Kidney capillary endothelial cell (primary cell): Measurements from ENCODE around the gene NPTXR.

Experiments used
- DNase-seq: peaks from one replicate; pipeline ENCODE4 v3.0.0-alpha.2; 2018; ENCODE audit warnings: low spot score

The NPTXR gene

DNA sequence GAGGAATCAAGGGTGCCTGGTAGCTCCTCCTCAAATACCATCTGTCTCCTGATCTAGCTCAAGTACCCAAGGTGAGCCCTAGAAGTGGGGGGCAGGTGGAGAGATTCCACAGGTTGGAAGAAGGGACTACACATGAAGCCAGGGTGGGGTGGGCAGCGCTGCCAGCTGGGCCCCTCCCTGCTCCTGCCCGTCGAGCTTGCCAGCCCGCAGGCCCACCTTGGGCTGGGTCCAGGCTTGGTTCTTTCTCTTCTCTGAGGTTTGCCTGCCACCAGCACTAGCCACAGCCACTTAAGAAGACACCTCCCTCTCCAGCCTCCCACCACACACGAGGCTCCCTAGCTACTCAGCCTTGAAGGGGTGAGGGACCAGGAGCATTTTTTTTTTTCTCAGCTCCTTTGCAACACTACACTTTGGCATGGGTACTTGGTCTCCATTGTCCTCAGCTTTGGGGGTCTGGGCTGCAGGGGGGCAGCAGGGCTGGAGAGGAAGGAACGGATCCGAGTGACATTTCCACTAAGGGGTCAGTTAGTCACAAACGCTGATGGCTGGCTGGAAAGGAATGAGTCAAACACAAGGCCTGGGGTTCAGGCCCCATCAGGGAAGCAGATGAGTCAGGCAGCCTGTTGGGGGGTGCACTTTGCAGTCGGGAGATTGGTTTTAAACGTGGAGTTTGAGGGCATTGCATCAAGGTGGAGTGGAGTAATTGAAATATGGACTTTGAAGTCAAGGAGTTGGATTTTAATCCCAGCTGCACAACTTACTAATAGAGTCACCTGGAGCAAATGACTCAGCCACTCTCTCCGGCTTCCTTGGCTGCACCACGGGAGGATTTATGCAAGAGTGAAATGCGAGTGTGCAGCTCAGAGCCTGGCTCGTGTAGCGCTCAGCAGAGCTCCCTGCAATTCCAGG is 7.4 kb upstream of the NPTXR start:
- no peak for DNase-seq

DNA sequence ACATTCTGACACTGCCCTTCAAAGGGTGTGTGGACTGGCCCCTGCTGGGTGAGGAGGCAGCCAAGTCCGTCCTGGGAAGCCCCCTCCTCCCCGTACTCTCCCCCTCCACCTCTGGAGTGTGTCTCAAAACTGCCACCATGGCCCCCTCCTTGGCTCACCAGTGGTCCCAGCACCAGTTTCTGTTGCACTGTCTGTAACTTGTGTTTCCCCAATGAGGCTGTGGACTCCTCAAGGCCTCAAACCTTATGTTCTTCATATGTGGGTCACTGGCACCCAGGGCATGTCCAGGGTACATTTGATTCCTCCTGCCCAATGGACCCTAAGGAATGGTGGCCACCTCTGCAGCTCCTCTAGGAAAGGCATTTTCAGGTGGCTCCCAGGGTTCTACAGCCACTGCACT is 6.6 kb upstream of the NPTXR start:
- no peak for DNase-seq

DNA sequence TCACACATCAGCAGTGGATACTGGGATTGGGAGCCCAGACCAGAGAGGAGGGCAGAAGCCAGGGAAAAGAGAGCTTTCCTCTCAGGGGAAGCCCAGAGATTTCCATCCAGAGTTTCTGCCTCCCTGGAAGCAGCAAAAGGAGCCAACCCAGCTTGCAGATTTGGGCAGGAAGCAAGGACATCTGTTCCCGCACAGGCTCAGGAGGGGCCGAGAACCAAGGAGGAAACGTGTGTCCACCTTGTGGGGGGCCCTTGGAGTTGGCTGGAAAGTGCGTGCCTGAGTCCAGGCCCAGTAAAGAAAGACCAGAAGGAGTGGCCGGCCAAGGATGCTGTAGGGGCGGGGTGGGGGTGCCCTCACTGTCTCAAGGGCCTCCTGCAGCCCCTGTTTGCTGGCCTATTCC is 6.0 kb upstream of the NPTXR start:
- no peak for DNase-seq

DNA sequence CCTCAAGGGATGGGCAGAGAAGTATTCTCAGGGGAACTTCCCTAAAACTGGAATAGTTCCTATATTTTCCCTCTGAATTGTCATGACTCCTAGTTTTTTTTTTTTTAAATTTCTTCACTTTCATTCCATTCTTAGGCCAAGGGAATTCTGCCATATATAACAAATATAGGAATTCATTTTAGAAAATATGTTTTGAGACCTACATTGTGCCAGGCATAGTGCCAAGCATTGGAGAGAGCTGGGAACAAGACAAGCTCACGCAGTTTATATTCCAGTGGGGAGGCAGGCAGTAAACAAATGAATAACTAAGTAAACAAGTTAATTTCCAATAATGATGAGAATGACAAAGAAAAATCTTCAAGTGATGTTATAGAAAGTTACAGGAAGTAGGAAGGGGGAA is 2.6 kb upstream of the NPTXR start:
- DNase-seq: no peak

DNA sequence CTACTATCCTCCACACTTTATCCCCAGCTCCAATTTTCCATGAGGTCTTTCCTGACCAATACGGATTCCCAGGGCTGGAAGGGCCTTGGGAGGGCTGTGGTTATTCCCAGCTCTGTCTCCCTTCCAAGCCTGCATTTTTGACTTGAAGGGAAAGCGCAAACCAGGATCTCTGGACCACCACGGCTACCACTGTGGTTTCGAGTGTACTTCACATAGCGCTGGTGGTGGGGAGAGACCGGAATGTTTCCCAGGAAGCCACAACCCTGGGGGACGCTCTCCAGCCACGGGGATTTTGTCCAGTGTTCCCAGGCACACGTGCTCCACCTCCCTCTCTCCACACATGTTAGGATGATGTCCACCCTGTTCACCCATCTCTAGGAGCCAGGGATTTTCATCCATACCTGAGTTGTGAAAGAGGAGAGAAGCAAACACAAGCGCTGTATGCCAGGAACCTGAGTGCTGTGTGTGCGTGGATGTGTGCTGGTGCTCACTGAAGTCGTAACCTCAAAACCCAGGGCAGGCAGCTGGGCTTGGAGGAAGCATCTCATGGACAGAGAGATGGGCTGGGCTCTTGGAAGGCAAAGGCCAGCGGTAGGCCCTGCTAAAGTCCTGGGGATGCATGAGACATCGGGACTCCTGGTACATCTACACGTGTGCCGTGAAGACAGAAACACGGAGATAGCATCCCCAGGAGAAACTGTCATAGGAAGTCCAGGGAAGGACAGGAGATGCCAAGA is 1.3 kb upstream of the NPTXR start:
- DNase-seq: no peak

DNA sequence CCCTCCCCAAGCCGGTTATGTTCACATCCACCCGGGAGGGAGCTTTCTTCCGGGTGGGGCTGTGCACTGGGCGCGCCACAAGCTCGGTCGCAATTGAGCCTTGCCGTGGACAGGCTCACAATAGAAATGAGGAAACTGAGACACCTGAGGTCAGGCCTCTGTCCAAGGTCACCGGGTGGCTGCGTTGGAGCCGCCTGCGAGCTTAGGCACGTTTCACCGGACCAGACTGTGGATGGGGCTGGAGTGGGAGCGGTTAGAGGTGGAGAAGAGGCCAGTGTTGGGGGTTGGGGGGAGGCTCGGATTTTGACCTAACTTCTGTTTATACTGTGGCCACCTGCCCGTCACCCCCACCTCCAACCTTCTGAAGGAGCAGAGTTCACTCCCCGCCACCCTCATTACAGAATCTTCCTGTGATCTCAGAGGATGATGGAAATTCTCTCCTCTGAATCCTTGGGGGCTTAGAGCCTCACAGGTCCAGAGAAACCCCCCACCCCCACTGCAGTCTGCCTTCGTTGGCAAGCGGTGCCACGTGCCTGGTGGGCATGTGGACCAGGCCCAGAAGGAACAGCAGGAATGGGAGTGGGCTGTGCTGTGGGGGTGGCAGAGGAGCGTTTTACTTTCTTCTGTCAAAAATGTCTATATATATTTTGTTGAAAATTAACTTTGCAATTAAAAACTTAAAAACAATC is 631 bp upstream of the NPTXR start:
- DNase-seq: no peak

DNA sequence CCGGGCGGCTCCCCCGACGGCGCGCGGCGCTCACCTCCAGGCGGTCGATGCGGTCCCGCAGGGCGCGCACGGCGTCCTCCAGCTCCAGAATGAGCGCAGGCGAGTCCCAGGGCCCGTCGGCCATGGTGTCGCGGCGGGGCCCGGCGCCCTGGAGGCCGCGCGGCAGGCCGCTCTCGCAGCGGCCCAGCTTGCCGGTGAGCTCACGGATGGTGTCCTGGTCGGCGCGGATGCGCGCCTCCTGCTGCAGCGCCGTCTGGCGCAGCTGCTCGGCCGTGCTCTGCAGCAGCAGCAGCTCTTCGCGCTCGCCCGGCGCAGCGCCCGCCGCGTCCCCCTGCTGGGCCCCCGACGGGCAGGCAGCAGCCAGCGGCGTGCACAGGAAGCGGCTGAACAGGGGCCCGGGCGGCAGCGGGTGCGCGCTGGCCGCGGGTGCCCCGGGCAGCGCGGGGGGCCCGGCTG is 599 bp downstream of the NPTXR start:
- peak; percentile 55 for DNase-seq

DNA sequence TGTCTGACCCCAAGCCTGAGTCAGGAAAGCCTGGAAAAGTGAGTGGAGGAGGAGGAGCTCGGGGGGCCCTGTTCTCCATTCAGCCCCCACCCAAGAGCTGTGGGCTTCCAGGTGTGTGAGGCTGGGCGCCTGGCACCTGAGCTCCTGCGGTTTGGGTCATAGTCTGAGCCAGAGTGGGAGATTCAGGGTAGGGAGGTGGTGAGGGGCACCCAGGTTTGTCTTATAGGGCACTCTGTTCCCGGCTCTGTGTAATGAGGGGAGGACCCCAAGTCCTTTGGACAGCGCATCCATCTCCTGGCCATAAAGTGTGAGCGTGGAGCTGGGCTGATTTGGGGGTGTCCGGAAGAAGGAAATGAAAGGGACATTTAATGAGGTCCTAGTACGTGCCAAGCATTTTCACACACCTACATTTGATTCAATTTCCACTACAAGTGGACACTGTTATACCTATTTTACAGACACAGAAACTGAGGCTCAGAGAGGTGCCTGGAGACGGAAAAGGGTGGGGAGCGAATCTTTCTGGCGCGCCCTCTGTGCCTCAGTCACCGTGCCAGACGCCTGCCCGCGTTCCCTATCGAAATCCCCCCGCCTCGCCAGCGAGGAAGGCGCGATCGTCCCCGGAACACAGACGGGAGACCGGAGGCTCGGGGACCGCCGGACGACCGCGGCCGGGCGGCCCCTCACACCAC is 1.2 kb downstream of the NPTXR start:
- no peak for DNase-seq

DNA sequence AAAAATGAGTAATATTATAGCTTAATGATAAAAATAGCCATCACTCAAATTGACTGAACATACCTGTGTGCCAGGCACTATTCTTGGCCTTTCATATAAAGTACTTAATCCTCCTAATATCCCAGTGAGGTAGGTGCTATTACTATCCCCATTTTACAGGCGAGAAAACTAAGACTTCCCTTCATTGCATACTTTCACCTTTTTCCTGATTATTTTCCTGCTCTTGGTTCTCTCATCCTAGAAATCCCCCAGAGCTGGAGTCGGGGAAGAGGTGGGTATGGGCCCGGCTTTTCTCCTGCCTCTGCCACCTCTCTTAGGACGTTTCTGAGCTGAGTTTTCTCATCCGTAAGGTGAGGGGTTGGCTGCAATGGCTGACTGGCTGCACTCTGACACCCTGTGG is 2.2 kb downstream of the NPTXR start:
- no peak for DNase-seq

DNA sequence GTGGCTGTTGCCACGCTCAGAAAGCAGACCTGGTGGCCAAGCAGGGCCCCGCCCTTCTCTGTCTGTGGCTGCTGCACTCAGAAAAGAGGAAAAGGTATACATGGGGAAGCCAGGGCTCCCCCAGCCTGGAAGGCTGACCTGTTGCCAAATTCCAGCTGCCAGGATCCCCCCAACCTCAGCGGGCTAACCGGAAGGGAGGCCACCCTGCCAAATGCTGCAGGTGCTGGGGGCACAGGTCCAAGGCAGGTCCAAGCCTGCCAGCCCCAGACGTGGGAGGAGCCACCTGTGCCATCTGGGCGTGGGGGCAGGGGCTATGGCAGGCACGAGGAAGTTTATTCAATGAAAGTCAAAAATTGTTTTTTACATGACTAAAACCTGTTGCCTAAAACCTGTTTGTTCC is 2.6 kb downstream of the NPTXR start:
- DNase-seq: no peak

DNA sequence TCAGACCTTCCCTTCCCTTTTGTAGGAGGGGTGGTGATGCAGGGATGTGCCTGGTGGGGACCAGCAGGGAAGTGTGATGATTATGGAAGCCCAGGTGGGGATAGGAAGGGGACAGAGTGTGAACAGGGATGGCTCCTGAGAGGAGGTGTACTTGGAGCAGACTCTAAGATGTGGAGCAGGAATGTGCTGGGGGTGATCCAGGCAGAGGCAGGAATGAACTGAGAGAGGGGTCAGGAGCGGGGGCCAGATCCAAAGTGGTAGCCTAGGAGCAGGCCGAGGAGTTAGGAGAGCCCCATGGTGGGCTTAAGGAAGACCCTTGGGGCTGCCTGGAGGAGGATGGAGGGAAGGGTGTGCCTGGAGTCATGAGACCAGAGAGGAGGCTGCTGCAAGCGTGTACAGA is 3.7 kb downstream of the NPTXR start:
- no peak for DNase-seq

DNA sequence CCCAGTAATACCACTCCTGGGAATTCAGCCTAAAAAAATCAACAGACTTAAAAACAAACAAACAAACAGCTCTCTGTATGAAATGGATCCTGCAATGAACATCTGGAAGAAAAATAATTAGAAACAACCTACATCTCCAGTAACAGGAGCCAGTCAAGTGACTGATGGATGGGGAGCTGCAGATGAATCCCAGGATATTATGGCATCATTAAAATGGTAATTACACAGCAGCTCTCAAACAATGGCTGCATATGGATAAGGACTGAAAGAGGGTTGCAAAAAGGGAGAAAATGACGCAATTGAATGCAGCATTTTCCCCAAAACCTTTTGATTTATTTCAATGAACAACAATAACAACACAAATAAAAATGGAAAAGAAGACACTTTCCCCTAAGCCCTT is 4.1 kb downstream of the NPTXR start:
- DNase-seq: no peak

DNA sequence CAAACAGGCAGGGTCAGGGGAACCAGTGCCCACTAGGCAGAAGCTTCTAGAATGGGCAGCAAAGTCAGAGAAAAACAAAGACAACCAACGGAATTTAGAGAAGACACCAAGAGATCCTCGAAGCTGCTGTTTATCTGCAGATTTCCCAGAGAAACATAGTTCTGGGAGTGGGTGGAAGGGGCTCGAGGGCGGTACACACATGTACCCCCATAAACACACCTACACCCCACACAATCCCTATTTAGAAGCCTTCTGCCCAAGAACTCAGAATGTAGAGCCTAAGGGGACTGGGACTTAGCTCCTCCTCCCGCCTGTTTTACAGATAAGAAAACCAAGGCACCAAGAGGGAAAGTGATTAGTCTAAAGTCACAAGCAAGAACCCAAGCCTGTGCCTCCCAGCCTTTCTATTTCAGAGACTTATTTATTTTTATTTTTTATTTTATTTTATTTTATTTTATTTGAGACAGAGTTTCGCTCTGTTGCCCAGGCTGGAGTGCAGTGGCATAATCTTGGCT is 6.4 kb downstream of the NPTXR start:
- no peak for DNase-seq

DNA sequence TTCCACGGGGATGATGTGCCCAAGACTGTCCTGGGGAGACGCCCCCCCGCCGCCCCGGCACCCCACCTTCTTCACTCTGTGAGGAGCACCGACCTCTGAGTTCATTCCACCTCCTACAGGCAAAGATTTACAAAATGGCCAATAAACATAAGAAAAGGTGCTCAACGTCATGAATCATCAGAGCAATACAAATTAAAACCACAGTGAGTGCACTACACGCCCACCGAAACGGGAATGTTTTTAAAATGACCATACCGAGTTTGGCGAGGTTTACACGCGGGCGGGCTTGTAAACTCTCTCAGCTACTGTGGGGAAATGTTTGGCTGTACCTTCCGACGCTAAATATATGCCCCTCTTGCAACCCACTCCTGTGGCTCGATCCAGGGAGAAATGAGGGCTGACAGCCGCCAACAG is 7.9 kb downstream of the NPTXR start:
- DNase-seq: no peak

DNA sequence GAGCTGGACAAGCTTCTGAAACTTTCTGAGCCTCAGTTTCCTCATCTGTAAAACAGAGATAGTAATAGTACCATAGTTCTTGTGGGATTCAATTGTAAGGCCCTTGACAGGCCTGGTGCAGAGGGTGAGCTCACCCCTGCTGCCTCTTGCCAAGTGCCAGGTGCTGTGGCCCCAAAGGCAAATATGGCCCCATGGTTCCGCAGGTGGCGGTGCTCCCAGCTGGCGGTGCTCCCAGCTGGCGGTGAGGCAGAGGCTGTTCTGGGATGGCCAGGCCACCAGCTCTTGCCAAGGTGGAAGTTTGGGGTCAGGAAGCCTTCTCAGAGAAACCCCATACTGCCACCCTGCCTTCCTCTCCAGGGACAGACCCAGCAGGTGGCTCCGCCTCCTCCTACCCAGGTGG is 8.8 kb downstream of the NPTXR start:
- no peak for DNase-seq

DNA sequence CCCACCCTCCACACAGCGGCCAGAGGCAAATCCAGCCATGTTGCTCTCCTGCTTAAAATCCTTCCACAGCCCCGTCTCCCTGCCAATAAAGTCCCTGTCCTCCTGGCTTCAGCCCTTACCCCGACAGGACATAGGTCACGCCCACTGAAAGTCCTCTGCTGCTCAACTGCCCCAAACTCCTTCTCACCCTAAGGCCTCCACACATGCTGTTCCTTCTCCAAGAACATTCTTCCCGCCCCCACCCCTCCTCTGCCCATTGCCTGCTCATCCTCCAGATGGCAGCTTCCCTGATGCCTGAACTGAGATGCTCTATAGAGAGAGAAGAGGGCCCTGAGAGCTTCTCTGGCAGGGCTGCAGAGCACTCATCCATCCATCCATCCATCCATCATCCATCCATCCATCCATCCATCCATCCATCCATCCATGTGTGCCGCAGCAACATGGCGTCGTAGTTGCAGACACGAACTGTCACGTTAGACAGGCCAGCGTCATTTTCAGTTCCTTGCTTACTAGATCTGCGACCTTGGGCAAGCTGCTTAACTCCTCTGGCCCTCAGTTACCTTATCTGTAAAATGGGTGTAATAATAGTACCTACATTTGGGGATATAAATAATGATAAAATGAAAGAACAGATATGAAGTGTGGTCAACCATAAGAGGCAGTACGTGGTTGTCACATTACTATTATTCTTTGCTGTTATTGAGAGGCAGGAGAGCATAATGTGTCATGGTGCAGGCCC is 9.4 kb downstream of the NPTXR start:
- no peak for DNase-seq

DNA sequence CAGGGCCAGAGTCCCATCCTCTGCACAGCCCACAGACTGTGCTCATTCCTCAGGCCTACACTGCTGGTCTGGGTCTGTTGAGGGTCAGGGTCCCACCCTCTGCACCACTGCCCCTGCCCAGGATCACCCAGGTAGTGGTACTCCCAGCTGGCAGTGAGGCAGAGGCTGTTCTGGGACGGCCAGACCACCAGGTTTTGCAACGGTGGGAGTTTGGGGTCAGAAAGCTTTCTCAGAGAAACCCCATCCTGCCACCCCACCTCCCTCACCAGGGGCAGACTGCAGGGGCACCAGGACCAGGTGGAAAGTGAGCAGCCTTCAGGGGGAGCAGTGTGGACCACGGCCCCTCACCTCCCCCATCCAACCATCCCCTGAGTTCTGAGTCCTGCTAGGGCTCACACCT is 10.8 kb downstream of the NPTXR start:
- no peak for DNase-seq

DNA sequence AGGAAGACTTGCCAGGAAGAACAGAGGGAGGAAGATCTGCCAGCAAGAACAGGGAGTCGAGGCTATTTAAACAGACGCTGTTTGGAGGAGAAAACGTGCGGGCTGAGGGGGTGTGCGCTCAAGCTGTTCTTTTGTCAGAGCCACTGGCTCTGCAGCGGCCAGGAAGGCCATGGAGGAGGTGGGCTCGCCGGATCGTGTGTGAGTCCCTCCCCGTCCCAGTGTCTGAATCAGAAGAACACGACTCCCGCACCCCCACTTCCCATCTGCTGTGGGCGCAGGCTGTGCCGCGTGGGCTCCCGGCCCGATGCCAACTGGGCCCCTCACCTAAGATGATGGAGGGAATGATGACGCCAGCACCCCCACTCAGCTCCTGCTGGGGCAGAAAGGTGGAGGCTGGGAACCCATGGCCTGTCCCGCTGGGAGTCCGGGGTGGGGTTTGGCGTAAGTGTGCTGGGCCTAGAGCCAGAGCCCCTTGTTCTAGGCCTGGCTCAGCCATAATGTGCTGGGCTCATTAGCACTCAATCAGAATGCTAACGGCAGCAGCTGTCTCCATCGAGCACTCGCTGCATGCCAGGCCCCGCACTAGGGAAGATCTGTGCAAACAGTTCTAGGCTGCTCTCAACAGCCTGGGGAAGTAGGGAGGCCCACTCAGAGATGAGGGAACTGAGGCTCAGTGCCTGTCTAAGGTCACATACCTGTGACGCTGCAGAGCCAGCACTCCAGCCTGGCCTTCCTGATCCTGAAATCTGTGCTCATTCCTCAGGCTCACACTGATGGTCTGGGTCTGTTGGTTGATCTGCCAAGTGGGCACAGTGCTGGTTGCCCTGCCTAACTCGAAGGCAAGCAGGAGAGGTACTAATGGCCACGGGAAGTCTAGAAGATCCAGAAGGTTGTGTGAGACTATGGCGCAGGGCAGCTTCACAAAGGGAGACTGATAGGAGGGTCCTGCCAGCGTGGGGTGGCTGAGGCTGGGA is 11.5 kb downstream of the NPTXR start:
- no peak for DNase-seq

DNA sequence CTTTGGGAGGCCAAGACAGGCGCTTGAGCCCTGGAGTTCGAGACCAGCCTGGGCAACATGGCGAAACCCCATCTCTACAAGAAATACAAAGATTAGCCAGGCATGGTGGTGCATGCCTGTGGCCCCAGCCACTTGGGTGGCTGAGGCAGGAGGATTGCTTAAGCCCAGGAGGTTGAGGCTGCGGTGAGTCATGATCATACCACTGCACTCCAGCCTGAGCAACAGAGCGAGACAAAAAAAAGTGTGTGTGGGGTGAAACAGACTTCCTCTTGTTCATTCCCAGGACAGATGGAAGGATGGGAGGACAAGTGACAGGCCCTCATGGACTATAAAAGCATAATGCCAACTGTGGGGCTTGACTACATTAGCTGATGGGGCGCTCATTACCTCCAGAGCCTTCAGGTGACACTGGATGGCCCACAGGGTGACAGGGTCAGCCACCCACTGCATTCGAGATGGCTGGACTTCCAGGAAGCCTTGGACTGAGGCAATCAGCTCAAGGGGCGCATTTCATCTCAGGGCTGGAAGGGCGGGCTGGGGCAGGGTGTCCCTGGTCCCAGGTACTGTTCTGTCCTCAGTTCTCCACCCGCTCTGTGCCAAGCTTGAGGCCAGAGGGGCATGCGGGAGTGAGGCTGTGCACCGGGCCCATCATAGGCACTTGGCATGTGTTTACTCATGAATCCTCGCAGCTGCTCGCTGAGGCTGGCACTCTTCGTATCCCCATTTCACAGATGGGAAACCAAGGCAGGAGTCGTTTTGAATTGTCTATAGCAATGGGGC is 12.5 kb downstream of the NPTXR start:
- no peak for DNase-seq

DNA sequence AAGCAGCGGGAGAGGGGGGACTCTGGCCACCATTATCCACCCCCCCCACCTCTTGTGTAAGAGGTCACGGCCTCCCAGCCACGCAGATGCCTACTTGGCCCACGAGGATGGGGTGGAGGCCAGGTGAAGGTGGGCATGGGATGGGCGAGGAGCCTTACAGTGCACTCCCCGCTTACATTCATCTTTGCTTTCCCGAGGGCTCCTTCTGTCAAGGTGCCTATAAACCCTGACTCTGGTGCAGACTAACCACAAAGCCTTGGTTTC is 13.1 kb downstream of the NPTXR start:
- DNase-seq: no peak
